ENCODE results near the gene DKK3. TPM values are rescaled to one million over a fixed set of nuclear protein-coding genes. Genes with fewer than 3 reads are reported as not detected.

The DKK3 gene
- total RNA-seq, 1 donor from 2014 or later, result not detected

- intact Hi-C loops (cut with micrococcal nuclease), result no loop called here
Observed at GRCh38 chr11:11946878-11947277, 61.5 kb downstream of the DKK3 start.

- intact Hi-C loops (cut with micrococcal nuclease), result no loop called here
Observed at GRCh38 chr11:11946180-11946579, 62.2 kb downstream of the DKK3 start.

- intact Hi-C loops (cut with micrococcal nuclease), result no loop called here
Observed at GRCh38 chr11:11944444-11944843, 64.0 kb downstream of the DKK3 start.

- intact Hi-C loops (cut with micrococcal nuclease), result no loop called here
Observed at GRCh38 chr11:11942668-11943067, 65.8 kb downstream of the DKK3 start.

GRCh38 chr11:11940551-11940950 lies 67.9 kb downstream of the DKK3 start:
- intact Hi-C loops (cut with micrococcal nuclease), result no loop called here

GRCh38 chr11:11937957-11938356 lies 70.5 kb downstream of the DKK3 start:
- intact Hi-C loops (cut with micrococcal nuclease), result no loop called here

GRCh38 chr11:11937433-11937832 lies 71.0 kb downstream of the DKK3 start:
- intact Hi-C loops (cut with micrococcal nuclease), result no loop called here

GRCh38 chr11:11935536-11935935 lies 72.9 kb downstream of the DKK3 start:
- intact Hi-C loops (cut with micrococcal nuclease), result no loop called here

GRCh38 chr11:11931461-11932055 lies 76.9 kb downstream of the DKK3 start:
- intact Hi-C loops (cut with micrococcal nuclease), result loop anchor here (1.0 to 2.0 kb wide), 4 partner anchors 35 to 350 kb away; no protein-coding TSS in a partner anchor

- intact Hi-C loops (cut with micrococcal nuclease), result loop anchor here (2.0 kb wide), 1 partner anchor 37 kb away; no protein-coding TSS in a partner anchor
Observed at GRCh38 chr11:11929920-11930319, 78.5 kb downstream of the DKK3 start.

GRCh38 chr11:11923828-11924227 lies 84.6 kb downstream of the DKK3 start:
- intact Hi-C loops (cut with micrococcal nuclease), result no loop called here

GRCh38 chr11:11916981-11917399 lies 91.4 kb downstream of the DKK3 start:
- intact Hi-C loops (cut with micrococcal nuclease), result no loop called here

- intact Hi-C loops (cut with micrococcal nuclease), result no loop called here
Observed at GRCh38 chr11:11915625-11916024, 92.8 kb downstream of the DKK3 start.

- intact Hi-C loops (cut with micrococcal nuclease), result no loop called here
Observed at GRCh38 chr11:11913395-11913794, 95.0 kb downstream of the DKK3 start.

Other genes starting within 250 kb of the DKK3 start
- gene USP47, start 166.7 kb downstream of the DKK3 start, total RNA-seq, result 42.9 and 44.2 TPM in 2 replicates
- gene MICAL2, start 102.0 kb upstream of the DKK3 start, total RNA-seq, result 149 and 167 TPM in 2 replicates

Data from T-helper 1 cell treated with Interleukin-12 subunit alpha and Interleukin-12 subunit beta and Interleukin-4 antibody, amounts not matched to agents 30 ng/mL and 1 ng/mL, for 36 hours (primary cell).